GM06990 (cell line): ENCODE data around the gene SERPINA12.
"Not testable (repeated sequence)": the region's sequence is repeated elsewhere in the genome, so short reads cannot be mapped to it uniquely, and the experiment has no call there.

Experiments
- DNase-seq: peaks from one replicate; pipeline ENCODE4 v3.0.0-alpha.2; 2011; ENCODE audit not compliant: insufficient read length; ENCODE audit errors: extremely low read depth
- H3K27me3 ChIP-seq: replicated peaks from 2 replicates; pipeline ENCODE4 v1.6.0; 2011; ENCODE audit warnings: low read length; ENCODE audit not compliant: control insufficient read depth, insufficient read depth
- H3K36me3 ChIP-seq: 2 replicates; pipeline ENCODE4 v1.5.1; 2011; ENCODE audit warnings: low read length; ENCODE audit not compliant: control insufficient read depth, insufficient read depth
- H3K4me3 ChIP-seq: replicated peaks from 2 replicates; pipeline ENCODE4 v1.5.1; 2011; ENCODE audit warnings: low read depth, mild to moderate bottlenecking, control low read depth, low read length
- TF ChIP-seq, protein P1 (sequence below): IDR thresholded peaks from 2 replicates; pipeline ENCODE4 v1.5.1; 2011; ENCODE audit warnings: low read length, control low read depth, mild to moderate bottlenecking, inconsistent platforms; ENCODE audit not compliant: insufficient read depth, poor library complexity, severe bottlenecking

Gene SERPINA12

DNA sequence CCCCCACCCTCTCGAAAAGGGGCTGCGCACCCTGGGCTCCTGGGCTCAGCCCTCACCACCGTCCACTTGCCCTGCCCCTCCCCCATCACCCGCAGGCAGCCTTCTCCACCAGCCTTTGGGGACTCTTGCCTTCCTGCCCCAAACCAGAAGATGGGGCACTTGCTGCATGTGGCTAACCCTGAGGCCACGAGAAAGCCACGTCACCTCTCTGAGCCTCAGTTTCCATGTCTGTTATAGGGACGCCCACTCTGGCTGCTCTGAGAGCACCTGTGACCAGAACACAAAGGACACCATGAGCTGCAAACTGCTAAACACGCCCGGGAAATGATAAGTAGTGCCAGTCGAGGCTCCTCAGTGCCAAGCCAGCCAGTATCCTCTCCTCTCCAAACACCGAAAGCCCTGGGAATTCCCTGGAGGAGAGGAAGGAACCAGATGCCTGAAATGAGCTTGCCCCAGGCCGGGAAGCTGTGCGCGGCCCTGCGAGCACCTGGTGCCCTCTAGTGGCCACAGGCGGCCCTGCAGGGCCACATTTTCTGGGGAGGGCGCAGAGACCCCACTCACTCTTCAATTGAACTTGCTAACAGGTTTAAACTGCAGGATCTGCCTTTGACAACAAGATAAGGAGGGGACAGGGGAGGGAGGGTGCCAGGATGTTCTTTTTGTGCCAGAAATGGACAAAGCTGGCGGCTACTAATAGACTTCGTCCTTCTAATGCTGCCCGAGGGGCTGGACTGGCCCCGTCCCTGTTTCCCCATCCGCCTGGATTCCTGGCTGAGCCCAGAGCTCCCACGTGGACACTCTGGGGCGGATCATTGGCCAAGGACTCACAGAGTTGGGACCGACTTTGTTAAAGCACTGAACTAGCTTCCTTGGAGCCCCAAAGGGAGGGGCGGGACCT lies 23.1 kb downstream of the SERPINA12 start:
- DNase-seq = peak; percentile 47
- Histone ChIP-seq H3K4me3 (no peak overlapping the region), H3K27me3 (no peaks in the 10 kb centered on the region), H3K36me3 (no peaks in the 10 kb centered on the region)
- TF ChIP-seq, protein P1, sequence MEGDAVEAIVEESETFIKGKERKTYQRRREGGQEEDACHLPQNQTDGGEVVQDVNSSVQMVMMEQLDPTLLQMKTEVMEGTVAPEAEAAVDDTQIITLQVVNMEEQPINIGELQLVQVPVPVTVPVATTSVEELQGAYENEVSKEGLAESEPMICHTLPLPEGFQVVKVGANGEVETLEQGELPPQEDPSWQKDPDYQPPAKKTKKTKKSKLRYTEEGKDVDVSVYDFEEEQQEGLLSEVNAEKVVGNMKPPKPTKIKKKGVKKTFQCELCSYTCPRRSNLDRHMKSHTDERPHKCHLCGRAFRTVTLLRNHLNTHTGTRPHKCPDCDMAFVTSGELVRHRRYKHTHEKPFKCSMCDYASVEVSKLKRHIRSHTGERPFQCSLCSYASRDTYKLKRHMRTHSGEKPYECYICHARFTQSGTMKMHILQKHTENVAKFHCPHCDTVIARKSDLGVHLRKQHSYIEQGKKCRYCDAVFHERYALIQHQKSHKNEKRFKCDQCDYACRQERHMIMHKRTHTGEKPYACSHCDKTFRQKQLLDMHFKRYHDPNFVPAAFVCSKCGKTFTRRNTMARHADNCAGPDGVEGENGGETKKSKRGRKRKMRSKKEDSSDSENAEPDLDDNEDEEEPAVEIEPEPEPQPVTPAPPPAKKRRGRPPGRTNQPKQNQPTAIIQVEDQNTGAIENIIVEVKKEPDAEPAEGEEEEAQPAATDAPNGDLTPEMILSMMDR = peak; percentile 100

- Histone ChIP-seq H3K4me3 (no peak overlapping the region), H3K36me3 (no peaks in the 10 kb centered on the region), H3K27me3 (no peaks in the 10 kb centered on the region)
- TF ChIP-seq, protein P1 = no peak
- no peak for DNase-seq
Measured at GRCh38 chr14:94484481-94484880, 24.8 kb downstream of the SERPINA12 start.

- no peaks in the 10 kb centered on the region for H3K27me3 ChIP-seq
- H3K4me3 ChIP-seq = no peak overlapping the region
- no peak for DNase-seq
- H3K36me3 ChIP-seq = no peaks in the 10 kb centered on the region
- TF ChIP-seq, protein P1 = no peak
Measured at GRCh38 chr14:94483729-94484275, 25.5 kb downstream of the SERPINA12 start.

GRCh38 chr14:94483071-94483451 lies 26.2 kb downstream of the SERPINA12 start:
- DNase-seq = peak; percentile 43
- H3K36me3 ChIP-seq = no peaks in the 10 kb centered on the region
- TF ChIP-seq, protein P1 = no peak
- H3K4me3 ChIP-seq = no peak overlapping the region
- H3K27me3 ChIP-seq = no peaks in the 10 kb centered on the region

DNA sequence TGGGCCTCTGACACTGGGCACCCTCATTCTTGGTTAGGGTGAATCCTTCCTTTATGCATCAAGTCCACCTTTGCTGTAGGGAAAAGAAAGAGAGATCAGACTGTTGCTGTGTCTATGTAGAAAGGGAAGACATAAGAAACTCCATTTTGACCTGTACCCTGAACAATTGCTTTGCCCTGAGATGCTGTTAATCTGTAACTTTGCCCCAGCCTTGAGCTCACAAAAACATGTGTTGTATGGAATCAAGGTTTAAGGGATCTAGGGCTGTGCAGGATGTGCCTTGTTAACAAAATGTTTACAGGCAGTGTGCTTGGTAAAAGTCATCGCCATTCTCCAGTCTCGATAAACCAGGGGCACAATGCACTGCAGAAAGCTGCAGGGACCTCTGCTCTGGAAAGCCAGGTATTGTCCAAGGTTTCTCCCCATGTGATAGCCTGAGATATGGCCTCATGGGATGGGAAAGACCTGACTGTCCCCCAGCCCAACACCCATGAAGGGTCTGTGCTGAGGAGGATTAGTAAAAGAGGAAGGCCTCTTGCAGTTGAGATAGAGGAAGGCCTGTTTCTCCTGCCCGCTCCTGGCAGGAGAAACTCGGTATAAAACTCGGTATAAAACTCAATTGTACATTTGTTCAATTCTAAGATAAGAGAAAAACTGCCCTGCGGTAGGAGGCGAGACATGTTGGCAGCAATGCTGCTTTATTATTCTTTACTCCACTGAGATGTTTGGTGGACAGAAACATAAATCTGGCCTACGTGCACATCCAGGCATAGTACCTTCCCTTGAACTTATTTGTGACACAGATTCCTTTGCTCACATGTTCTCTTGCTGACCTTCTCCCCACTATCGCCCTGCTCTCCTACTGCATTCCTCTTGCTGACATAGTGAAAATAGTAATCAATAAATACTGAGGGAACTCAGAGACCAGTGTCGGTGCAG lies 26.9 kb downstream of the SERPINA12 start:
- not testable (repeated sequence) for H3K27me3 ChIP-seq, H3K4me3 ChIP-seq, DNase-seq

More for the DNA sequence above, 26.9 kb downstream of the SERPINA12 start:
- not testable (repeated sequence) for H3K36me3 ChIP-seq
